ENCODE results near the gene TMEM91. TPM values are rescaled to one million over a fixed set of nuclear protein-coding genes. Genes with fewer than 3 reads are reported as not detected.

The TMEM91 gene
- total and polyA plus RNA-seq, 2 of the 8 experiments (the other 6 are each of a cell fraction or from before 2014, with no cell fraction given), result 5.3 to 7.4 TPM

DNA sequence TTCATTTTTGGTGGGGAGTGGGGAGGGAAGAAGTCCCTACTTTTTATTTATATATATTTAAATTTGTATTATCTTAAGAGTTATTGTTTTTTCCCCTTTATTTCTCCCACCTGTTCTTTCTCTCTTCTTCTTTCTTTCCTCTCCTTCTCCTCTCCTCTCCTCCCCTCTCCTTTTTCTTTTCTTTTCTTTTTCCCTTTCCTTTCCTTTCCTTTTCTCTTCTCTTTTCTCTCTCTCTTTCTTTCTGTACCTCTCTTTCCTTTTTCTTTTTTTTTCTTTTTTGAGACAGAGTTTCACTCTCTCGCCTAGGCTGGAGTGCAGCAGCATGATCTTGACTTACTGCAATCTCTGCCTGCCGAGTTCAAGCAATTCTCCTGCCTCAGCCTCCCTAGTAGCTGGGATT is 23.2 kb downstream of the TMEM91 start:
- Histone ChIP-seq H2AFZ (ENCODE audit: low read length) (no peak overlapping the region), H3K4me1 (replicated peaks in 1 of 4; ENCODE audit: control insufficient read depth in 3 of 4, insufficient read depth in 4 of 4, low read length in 3 of 4) (peaks cover 0 to 5% (median 0%) of the 10 kb centered on the region in 4 experiments; a peak in 5 of 7 replicates), H2BK12ac (ENCODE audit: low read depth, low read length) (no peak overlapping the region), H3K4me3 (ENCODE audit: extremely low read depth in 1 of 4, insufficient read depth in 2 of 4, low read depth in 3 of 4, low read length in 4 of 4) (no peak overlapping the region), H3K9me3 (ENCODE audit: insufficient read depth in 2 of 2, low read depth in 1 of 2, low read length in 1 of 2) (no peaks in the 10 kb centered on the region), H3K79me2 (ENCODE audit: control insufficient read depth in 1 of 2, insufficient read depth in 2 of 2, low read length in 2 of 2) (peaks cover 0 to 33% of the 10 kb centered on the region in 2 experiments; a peak in 2 of 4 replicates), H3K79me1 (ENCODE audit: low read depth, low read length) (peaks cover 10% of the 10 kb centered on the region; the same call in 1 of the 2 replicates), H3K36me3 (ENCODE audit: control insufficient read depth in 2 of 4, insufficient read depth in 4 of 4, low read length in 3 of 4) (no peaks in the 10 kb centered on the region), H4K5ac (ENCODE audit: insufficient read length, low read depth, low read length) (no peak overlapping the region), H4K20me1 (replicated peaks in 1 of 2; ENCODE audit: control insufficient read depth in 1 of 2, insufficient read depth in 2 of 2, low read length in 2 of 2) (peaks cover 0 to 1% of the 10 kb centered on the region in 2 experiments), H3K9ac (replicated peaks in 1 of 4; ENCODE audit: extremely low read depth in 1 of 4, low read depth in 3 of 4, low read length in 3 of 4) (no peak overlapping the region), H2BK15ac (ENCODE audit: low read length) (no peak overlapping the region), H3K18ac (ENCODE audit: extremely low read depth, low read length) (no peak overlapping the region), H2BK5ac (ENCODE audit: low read depth, low read length) (no peak overlapping the region), H4K8ac (ENCODE audit: extremely low read depth, insufficient read depth, low read length) (no peak overlapping the region), H3K27ac (ENCODE audit: low read depth, low read length) (no peak overlapping the region), H3K23me2 (ENCODE audit: low read depth, low read length) (peaks cover 4% of the 10 kb centered on the region), H2BK20ac (ENCODE audit: low read length) (no peak overlapping the region), H3K23ac (ENCODE audit: insufficient read length) (no peak overlapping the region), H2AK5ac (ENCODE audit: low read depth, low read length) (no peak overlapping the region), H3K14ac (ENCODE audit: insufficient read length) (no peak overlapping the region), H3K56ac (replicated peaks; ENCODE audit: insufficient read length, low read depth, low read length) (no peak overlapping the region), H2BK120ac (replicated peaks; ENCODE audit: low read depth, low read length) (no peak overlapping the region), H3K27me3 (replicated peaks in 1 of 4; ENCODE audit: control insufficient read depth in 3 of 4, extremely low read depth in 1 of 4, insufficient read depth in 3 of 4, low read length in 3 of 4) (no peaks in the 10 kb centered on the region), H3K4me2 (ENCODE audit: insufficient read depth in 1 of 2, low read depth in 2 of 2, low read length in 2 of 2) (no peak overlapping the region; a peak in 1 of 4 replicates), H3K4ac (replicated peaks; ENCODE audit: insufficient read length, low read depth, low read length) (no peak overlapping the region), H4K91ac (replicated peaks; ENCODE audit: insufficient read length, low read length) (no peak overlapping the region)
- CTCF ChIA-PET (ENCODE audit: partially characterized antibody), result no interaction called here
- no peak for TF ChIP-seq NRF1 (IDR thresholded peaks at IDR 0.05; ENCODE audit: low read depth, low read length)
- TF ChIP-seq CHD2 (IDR thresholded peaks at IDR 0.05; ENCODE audit: low read length), result no peak
- no peak for TF ChIP-seq RBBP5 (IDR thresholded peaks at IDR 0.05; ENCODE audit: borderline replicate concordance, low read depth, low read length)
- TF ChIP-seq PHF8 (conservative IDR thresholded peaks at IDR 0.05; ENCODE audit: low read depth, low read length), result no peak
- TF ChIP-seq CBX5 (IDR thresholded peaks at IDR 0.05; ENCODE audit: low read depth, low read length), result no peak
- FAIRE-seq (no peak), DNase-seq (ENCODE audit: low read depth in 1 of 2, low spot score in 2 of 2) (no peak)
- POLR2A ChIA-PET (ENCODE audit: partially characterized antibody), result interaction anchor here (0.9 to 2.0 kb wide), 4 partner anchors 8 to 40 kb away, joined by 3 to 10 read pairs (median 8); partner anchors contain the start of genes B3GNT8 and DMAC2
- WGBS, 2 experiments (ENCODE audit: extremely low coverage in 1 of 2, insufficient coverage in 1 of 2, insufficient read length in 1 of 2, insufficient replicate concordance in 2 of 2, low coverage in 1 of 2, low lambda C conversion rate in 2 of 2, missing lambda C conversion rate in 1 of 2), result 87% methylated on average over 2 of the region's 2 CpGs; no CpG with 5 or more reads in 1 of the 2 experiments

All from H1 (cell line).